Measurements from ENCODE around the gene FBXO21.

Gene FBXO21

DNA sequence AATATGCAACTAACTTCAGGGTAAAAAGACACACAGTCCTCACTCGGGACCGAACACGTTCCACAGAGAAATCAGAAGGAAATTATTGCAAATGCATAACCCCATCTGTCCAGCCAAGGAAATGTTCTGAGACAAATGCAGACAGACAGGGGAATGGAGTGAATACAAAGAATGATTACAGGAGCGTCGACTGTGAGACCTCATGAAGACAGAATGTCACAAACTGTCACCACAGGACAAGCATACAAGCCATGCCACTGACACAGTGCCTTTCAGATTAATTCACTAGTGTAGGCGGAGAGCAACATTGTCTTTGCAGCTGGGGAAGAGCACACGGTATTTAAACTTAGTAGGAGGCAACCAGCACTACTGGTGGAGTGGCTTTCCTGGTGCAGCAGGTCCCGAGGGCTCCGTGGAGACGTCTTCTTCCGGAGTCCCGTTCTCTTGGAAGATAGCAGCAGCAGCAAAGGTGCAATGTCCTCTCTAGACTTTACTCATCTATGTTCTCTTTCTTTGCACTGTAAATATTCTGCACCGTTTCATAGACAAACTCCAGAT lies 44.6 kb downstream of the FBXO21 start:
- no peak for DNase-seq
- no peak for TF ChIP-seq GATA1 (IDR thresholded peaks at IDR 0.05; ENCODE audit: low read depth, low read length)
- TF ChIP-seq POLR2A (IDR thresholded peaks at IDR 0.05; ENCODE audit: low read length) = no peak

DNA sequence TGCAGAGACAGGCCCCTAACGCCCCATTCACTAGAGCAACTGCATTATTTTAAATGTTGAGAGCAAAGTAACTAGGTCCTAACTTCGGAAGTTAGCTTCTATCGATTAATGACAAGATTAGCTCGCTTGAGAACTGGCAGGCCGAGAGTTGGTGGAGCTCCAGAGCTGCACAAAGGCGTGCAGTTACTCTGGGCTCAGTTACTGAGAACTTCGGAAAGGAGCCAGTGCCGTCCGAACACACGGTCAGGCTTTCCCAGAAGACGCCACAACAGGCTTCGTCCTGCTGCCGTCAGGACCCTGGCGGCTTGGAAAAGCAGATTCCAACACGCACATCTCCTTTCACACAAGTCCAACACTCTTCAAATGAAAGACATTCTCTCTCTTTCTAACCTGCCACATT lies 45.7 kb downstream of the FBXO21 start:
- no peak for DNase-seq
- no peak for TF ChIP-seq POLR2A (IDR thresholded peaks at IDR 0.05; ENCODE audit: low read length)

DNA sequence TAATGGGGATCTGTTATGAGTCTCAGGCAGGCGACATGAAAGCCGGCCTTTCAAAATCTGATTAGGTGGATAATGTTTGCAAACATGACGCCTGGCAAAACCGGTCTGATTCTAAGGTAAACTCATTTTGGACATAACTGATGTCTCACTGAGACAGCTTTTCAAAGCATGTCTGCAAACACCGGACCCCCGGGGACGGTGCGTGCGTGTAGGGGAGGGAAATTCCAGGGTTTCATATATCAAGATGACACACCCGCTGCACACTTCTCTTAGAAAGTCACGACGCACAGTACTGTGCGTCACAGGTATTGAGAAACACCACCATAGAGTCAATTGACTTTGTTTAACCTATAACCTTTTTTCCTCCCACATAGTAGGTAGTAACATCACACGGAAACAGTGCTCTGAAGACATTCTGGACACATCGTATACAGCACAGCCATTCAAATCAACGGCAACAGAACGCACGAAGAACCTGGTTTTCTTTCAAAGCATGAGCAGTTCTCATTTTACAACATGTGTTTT lies 47.2 kb downstream of the FBXO21 start:
- TF ChIP-seq POLR2A (IDR thresholded peaks at IDR 0.05; ENCODE audit: low read length) = no peak
- TF ChIP-seq GATA1 (IDR thresholded peaks at IDR 0.05; ENCODE audit: low read depth, low read length) = no peak
- DNase-seq = no peak

DNA sequence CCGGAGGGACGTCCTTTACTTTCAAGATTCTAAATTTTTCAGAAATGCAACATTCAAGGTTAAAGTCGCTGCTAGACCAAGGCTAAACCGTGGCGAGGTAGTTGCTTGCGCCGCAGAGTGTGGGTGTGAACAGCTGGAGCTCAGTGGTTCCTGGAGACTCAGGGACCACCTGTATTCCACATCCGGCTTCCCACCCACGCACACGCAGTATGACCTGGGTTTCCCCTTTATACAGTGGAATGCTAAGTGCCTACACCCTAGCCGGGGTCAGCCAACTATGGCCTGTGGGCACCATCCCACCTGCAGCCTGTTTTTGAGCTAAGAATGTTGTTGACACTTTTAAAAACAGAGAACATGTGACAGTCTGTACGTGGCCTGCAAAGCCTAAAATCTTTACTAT lies 48.2 kb downstream of the FBXO21 start:
- TF ChIP-seq GATA1 (IDR thresholded peaks at IDR 0.05; ENCODE audit: low read depth, low read length) (no peak), POLR2A (IDR thresholded peaks at IDR 0.05; ENCODE audit: low read length) (no peak)
- no peak for DNase-seq

DNA sequence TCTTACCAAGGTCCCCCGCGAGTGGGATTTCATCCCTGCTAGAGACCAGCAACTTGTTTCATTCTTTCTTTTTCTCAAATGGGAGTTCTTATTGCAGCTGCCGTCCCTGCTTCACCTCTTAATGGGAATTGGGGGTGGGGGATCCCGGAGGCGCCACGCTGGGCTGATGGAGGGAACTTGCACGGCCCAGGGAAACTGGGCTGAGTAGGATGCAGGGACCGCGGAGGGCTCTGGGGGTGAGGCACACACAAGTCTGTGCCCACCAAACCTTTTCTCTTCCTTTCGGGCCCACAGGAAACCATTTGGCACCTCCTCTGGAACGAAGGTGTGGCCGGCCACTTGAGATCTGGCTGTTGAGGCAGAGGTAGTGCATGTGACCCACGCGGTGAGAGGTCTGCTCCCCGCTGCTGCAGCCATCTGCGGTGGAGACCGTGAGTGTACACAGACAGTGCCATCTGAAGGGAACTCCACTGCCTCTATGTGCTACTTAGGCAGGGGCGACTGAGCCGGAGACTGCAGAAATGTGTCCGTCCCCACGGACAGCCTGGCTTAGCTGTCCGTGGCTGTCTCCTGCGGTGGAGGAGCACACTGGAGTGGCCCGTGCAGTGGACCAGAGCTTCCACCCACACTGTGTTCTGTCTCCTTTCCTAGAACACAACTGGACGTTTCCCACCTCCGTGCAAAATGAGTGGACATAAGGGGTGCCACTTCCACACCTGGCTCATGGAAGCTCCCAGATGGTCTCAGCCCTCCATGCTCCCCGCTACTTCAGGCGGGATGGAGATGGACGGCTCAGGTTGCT lies 49.0 kb downstream of the FBXO21 start:
- no peak for DNase-seq
- TF ChIP-seq GATA1 (IDR thresholded peaks at IDR 0.05; ENCODE audit: low read depth, low read length) = no peak
- TF ChIP-seq POLR2A (IDR thresholded peaks at IDR 0.05; ENCODE audit: low read length) = no peak

DNA sequence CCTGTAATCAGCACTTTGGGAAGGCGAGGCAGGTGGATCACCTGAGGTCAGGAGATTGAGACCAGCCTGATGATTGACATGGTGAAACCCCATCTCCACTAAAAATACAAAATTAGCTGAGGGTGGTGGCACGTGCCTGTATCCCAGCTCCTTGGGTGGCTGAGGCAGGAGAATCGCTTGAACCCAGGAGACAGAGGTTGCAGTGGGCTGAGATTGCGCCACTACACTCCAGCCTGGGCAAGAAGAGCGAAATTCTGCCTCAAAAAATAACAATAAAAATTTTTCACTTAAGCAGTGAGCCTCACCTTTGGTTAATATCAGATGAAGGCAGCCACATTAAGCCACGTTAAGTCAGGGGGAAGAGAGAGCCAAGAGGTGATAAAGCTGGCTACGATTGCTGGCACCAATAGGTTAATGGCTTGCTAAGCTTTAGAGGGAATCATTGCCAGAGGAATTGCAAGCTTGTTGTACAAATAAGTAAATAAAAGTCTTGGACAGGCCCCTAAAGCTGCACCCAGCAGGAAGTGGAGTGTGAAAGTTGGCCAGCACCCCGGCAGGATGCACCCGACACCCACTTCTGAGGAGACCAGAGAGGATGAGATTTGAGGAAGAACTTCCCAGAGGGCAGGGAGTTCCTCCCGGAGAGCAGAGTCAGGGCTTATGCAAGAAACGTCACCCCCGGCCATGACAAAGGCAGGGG lies 49.7 kb downstream of the FBXO21 start:
- TF ChIP-seq POLR2A (IDR thresholded peaks at IDR 0.05; ENCODE audit: low read length) = no peak
- TF ChIP-seq GATA1 (IDR thresholded peaks at IDR 0.05; ENCODE audit: low read depth, low read length) = no peak
- no peak for DNase-seq

DNA sequence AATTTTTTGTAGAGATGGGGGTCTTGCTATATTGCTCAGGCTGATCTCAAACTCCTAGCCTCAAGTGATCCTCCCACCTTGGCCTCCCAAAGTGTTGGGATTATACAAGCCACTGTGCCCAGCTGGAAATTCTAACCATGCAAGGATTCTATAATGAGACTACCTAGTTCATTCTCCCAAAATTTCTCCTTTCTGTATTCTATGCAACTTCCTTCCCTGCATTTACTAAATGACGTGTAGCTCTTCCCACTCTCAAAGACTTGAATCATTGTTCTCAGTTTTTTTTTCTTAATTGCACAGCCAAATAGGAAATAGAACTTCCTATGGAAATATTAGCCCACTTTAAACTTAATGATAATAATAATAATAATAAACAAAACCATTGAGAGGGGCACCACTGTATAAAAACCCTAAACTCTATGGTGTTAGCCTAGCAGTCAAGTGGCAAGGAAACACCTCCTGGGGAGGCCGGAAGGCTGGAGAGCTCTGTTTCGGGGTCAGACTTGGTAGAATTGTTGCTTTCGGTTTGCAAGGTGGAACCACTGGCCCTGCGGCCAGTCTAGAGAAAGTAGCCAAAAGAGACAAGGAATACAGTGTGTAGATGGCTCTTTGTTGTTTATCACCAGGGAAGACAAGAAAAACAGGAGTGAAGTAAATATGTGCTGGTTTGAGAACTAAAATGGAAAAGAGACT lies 51.1 kb downstream of the FBXO21 start:
- no peak for DNase-seq
- no peak for TF ChIP-seq POLR2A (IDR thresholded peaks at IDR 0.05; ENCODE audit: low read length)
- no peak for TF ChIP-seq GATA1 (IDR thresholded peaks at IDR 0.05; ENCODE audit: low read depth, low read length)

DNA sequence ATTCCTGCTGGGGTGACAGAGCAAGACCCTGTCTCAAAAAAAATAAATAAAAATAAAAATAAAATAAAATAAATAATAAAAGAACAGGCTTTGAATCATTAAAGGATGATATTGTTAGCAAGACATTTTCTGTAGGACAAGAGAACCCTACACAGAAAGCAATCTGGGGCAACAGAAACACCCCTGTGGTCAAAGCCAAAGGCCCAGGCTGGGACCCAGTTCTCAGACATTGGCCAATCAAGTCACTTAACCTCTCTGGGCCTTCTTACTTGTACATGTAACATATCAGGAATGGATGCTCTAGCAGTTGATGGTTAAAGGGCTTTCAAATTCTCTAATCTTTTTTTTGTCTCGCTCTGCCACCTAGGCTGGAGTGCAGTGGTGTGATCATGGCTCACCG lies 55.5 kb downstream of the FBXO21 start:
- TF ChIP-seq POLR2A (IDR thresholded peaks at IDR 0.05; ENCODE audit: low read length) = no peak
- TF ChIP-seq GATA1 (IDR thresholded peaks at IDR 0.05; ENCODE audit: low read depth, low read length) = no peak
- no peak for DNase-seq

DNA sequence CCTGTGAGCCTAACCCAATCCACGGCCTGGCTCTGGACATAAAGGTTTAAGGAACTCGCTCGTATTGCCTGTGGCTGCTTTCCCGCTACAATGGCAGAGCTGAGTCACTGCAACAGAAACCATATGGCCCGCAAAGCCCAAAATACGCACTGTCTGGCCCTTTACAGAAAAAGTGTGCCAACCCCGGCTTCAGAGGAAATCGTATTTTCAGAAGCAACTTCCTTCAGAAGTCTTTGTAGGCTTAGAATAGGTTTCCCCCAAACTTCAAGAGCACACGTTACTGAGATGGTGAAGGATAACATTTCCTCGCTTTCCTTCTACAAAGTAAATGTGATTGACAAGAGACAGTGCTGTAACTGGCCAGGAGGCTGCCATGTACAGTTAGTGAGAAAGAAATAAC lies 56.2 kb downstream of the FBXO21 start:
- DNase-seq = no peak

DNA sequence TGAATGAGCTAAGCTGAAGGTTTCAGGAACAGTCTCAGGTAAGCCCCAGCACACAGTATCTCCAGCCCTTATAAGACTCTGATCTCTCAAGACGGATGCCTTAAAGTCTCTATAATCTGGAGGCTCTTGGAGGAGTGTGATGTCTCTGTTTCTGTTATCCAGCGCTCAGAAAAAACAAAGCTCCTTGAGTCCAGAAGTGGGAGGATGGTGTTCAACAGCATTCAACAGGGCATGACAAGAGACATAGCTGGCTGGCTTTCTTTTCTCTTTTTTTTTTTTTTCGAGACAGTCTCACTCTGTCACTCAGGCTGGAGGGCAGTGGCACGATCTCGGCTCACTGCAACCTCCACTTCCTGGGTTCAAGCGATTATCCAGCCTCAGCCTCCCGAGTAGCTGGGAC lies 59.5 kb downstream of the FBXO21 start:
- TF ChIP-seq GATA1 (IDR thresholded peaks at IDR 0.05; ENCODE audit: low read depth, low read length) = no peak
- TF ChIP-seq POLR2A (IDR thresholded peaks at IDR 0.05; ENCODE audit: low read length) = no peak
- DNase-seq = no peak

More for the DNA sequence above, 56.2 kb downstream of the FBXO21 start:
- TF ChIP-seq GATA1 (IDR thresholded peaks at IDR 0.05; ENCODE audit: low read depth, low read length) (no peak), POLR2A (IDR thresholded peaks at IDR 0.05; ENCODE audit: low read length) (no peak)

DNA sequence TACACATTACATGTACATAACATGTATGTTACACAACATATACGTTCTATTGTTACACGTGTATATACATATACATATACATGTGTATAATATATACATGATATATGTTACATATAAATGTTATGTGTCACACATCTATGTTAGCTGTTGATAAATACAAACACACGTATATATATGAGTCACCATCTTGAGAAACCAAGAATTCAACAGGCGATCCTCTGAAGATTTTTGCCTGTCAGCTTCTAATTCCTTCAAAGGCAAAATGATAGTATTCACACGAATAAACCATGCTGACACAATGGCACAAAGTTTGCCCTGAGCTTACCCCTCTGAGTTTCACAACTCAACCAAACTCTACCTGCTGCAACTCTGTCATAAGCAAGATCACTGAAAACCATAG lies 60.9 kb downstream of the FBXO21 start:
- DNase-seq = no peak
- TF ChIP-seq GATA1 (IDR thresholded peaks at IDR 0.05; ENCODE audit: low read depth, low read length) = no peak

DNA sequence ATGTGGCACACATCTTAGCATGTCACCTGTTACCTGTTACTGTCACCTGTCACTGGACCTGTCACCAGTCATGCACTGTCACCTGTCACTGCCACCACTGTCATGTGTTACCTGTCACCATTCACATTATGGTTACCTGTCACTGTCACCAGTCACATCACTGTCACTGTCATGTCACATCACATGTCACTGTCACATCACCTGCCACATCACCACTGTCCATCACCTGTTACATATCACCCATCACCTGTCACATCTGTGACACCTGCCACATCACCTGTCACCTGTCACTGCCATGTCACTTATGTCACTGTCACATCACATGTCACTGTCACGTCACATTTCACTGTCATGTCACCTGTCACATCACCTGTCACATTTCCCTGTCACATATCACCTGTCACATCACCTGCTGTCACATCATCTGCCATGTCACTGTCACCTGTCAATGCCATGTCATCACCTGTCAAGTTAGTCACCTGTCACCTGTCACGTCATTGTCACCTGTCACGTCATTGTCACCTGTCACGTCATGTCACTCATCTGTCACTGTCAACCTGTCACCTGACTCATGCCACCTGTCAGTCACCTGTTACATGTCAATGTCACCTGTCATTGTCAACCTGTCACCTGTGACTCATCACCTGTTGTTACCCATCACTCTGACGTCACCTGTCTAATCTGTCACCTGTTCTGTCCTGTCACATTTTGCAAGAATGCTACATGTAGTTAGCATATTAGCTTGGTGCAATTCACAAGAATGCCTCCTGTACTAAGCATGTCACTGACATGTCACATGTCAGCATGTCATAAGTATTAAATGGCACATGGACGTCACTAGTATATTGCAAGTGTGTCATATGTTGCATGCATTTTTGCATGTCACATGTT lies 62.1 kb downstream of the FBXO21 start:
- TF ChIP-seq POLR2A (IDR thresholded peaks at IDR 0.05; ENCODE audit: low read length) (no peak), GATA1 (IDR thresholded peaks at IDR 0.05; ENCODE audit: low read depth, low read length) (no peak)
- DNase-seq = no peak

DNA sequence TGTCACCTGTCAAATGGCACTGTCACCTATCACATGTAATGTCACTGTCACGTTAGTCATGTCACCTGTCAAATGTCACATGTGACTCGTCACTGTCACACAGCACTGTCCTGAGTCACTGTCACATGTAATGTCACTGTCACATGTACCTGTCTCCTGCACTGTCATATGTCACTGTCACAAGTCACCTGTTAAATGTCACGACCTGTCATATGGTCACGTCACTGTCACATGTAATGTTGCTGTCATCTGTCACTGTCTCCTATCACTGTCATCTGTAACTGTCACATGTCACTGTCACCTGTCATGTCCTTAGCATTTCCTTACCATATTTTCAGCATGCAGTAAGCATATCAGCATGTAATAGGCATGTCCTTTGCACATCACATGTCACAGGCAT lies 63.9 kb downstream of the FBXO21 start:
- no peak for DNase-seq
- TF ChIP-seq GATA1 (IDR thresholded peaks at IDR 0.05; ENCODE audit: low read depth, low read length) = no peak
- TF ChIP-seq POLR2A (IDR thresholded peaks at IDR 0.05; ENCODE audit: low read length) = no peak
